CD4-positive, alpha-beta T cell (primary cell): ENCODE data around the gene MED27. TPM values are rescaled to one million over a fixed set of nuclear protein-coding genes. Genes with fewer than 3 reads are reported as not detected.

Experiments used
- ATAC-seq: fragments of 200-7000 bp; cut with Tn5 transposase; one replicate; pipeline ENCODE4 v1.10.0; 2022; ENCODE audit warnings: mild to moderate bottlenecking; ENCODE audit not compliant: poor library complexity
- CTCF ChIA-PET: fragments of 350-600 bp; sonication (Branson Sonifier 250); formaldehyde crosslinking; loops from one replicate; lab custom pipeline; 2021; ENCODE audit warnings: antibody characterized with exemption, inconsistent platforms; lab: Charles Lee
- POLR2A ChIA-PET: fragments of 350-600 bp; sonication (Branson Sonifier 250); formaldehyde crosslinking; loops from one replicate; lab custom pipeline; 2021; ENCODE audit warnings: antibody characterized with exemption, inconsistent platforms; lab: Charles Lee
- DNase-seq, 14 experiments: peaks; one replicate each; pipeline ENCODE4 v3.0.0-alpha.2; 2013 to 2020; ENCODE audit warnings: mixed read lengths in 2 of 14
- H3K27ac ChIP-seq, 2 donors: one replicate each; pipeline versions ENCODE4 v1.5.1 to v1.7.0; 2013; ENCODE audit warnings: low read length in 2 of 2, low read depth in 1 of 2, mild to moderate bottlenecking in 1 of 2
- H3K27me3 ChIP-seq, 2 experiments: 1 replicate in 1 of 2; 2 replicates in 1 of 2; pipeline versions ENCODE4 v1.6.1 to v1.7.0; 2013; ENCODE audit warnings: low read length in 2 of 2, control low read depth in 1 of 2, mild to moderate bottlenecking in 1 of 2, moderate library complexity in 1 of 2; ENCODE audit not compliant: insufficient read depth in 2 of 2, control insufficient read depth in 1 of 2
- H3K36me3 ChIP-seq: one replicate; pipeline ENCODE4 v1.6.1; 2013; ENCODE audit warnings: low read length, control low read depth; ENCODE audit not compliant: insufficient read depth
- H3K4me1 ChIP-seq: one replicate; pipeline ENCODE4 v1.6.1; 2013; ENCODE audit warnings: low read length, control low read depth; ENCODE audit not compliant: insufficient read depth
- H3K4me3 ChIP-seq: one replicate; pipeline ENCODE4 v1.5.1; 2013; ENCODE audit warnings: mild to moderate bottlenecking, low read length, moderate library complexity
- H3K9me3 ChIP-seq, 2 experiments: 1 replicate in 1 of 2; 2 replicates in 1 of 2; pipeline versions ENCODE4 v1.6.1 to v1.7.0; 2013; ENCODE audit warnings: low read length in 2 of 2, mild to moderate bottlenecking in 2 of 2, control low read depth in 1 of 2, moderate library complexity in 1 of 2; ENCODE audit not compliant: control insufficient read depth in 1 of 2, insufficient read depth in 1 of 2
- H3K27ac Mint-ChIP-seq: one replicate; pipeline ENCODE4 v1.8.0; 2020; ENCODE audit warnings: mixed read lengths
- H3K27me3 Mint-ChIP-seq: one replicate; pipeline ENCODE4 v1.8.0; 2021; ENCODE audit warnings: mixed read lengths
- H3K36me3 Mint-ChIP-seq: one replicate; pipeline ENCODE4 v1.8.0; 2021; ENCODE audit warnings: low read depth, mixed read lengths
- H3K4me1 Mint-ChIP-seq: one replicate; pipeline ENCODE4 v1.8.0; 2021; ENCODE audit warnings: low read depth, mixed read lengths
- H3K4me3 Mint-ChIP-seq: one replicate; pipeline ENCODE4 v1.8.0; 2020; ENCODE audit warnings: mild to moderate bottlenecking, mixed read lengths
- H3K9me3 Mint-ChIP-seq: one replicate; pipeline ENCODE4 v1.8.0; 2020; ENCODE audit warnings: mixed read lengths
- CTCF ChIP-seq: fragments of 200-600 bp; IDR thresholded peaks from one replicate; pipeline ENCODE4 v1.8.0; 2022; ENCODE audit warnings: antibody characterized with exemption, mild to moderate bottlenecking
- intact Hi-C, 2 experiments: fragments of 100-400 bp; cut with DNase I in 1 of 2; cut with micrococcal nuclease in 1 of 2; formaldehyde crosslinking; loops; one replicate each; pipeline versions ENCODE4 v1.15.1 to v1.9.0; 2023 to 2025; cut with DNase I, micrococcal nuclease
- total RNA-seq, 174 experiments: library from RNA in 2 of 174; stranded (reverse) in 2 of 174; gene quantifications; one replicate each; pipeline ENCODE4 v1.2.3 and lab custom pipeline; 2021 to 2026

The MED27 gene
- total RNA-seq, 2 experiments from 2014 or later: 15.0 to 17.4 TPM

- ChIA-PET POLR2A (no interaction called here), CTCF (no interaction called here)
- no peak overlapping the region for H3K4me3 ChIP-seq
- H3K36me3 ChIP-seq: no peaks in the 10 kb centered on the region
- H3K9me3 ChIP-seq: no peaks in the 10 kb centered on the region
- intact Hi-C loops: no loop called here
- TF ChIP-seq CTCF: no peak
- no peak overlapping the region for H3K27ac ChIP-seq
- no peak overlapping the region for H3K27ac Mint-ChIP-seq
- H3K9me3 Mint-ChIP-seq: no peaks in the 10 kb centered on the region
- no peaks in the 10 kb centered on the region for H3K4me1 ChIP-seq
- H3K27me3 ChIP-seq: peaks cover 4 to 10% of the 10 kb centered on the region in 2 experiments
- H3K4me1 Mint-ChIP-seq: no peaks in the 10 kb centered on the region
- H3K36me3 Mint-ChIP-seq: no peaks in the 10 kb centered on the region
- DNase-seq: no peak
- no peak overlapping the region for H3K4me3 Mint-ChIP-seq
- no peak for ATAC-seq
- peaks cover 42% of the 10 kb centered on the region for H3K27me3 Mint-ChIP-seq
Observed at GRCh38 chr9:131818089-131818488, 261.6 kb downstream of the MED27 start.

- no peaks in the 10 kb centered on the region for H3K4me1 Mint-ChIP-seq
- H3K27me3 Mint-ChIP-seq: peaks cover 46% of the 10 kb centered on the region
- no peak overlapping the region for H3K27ac Mint-ChIP-seq
- no peaks in the 10 kb centered on the region for H3K9me3 Mint-ChIP-seq
- intact Hi-C loops: no loop called here
- H3K4me3 Mint-ChIP-seq: no peak overlapping the region
- TF ChIP-seq CTCF: no peak
- no peaks in the 10 kb centered on the region for H3K9me3 ChIP-seq
- H3K27ac ChIP-seq: no peak overlapping the region
- DNase-seq: no peak
- CTCF ChIA-PET: no interaction called here
- H3K4me3 ChIP-seq: no peak overlapping the region
- POLR2A ChIA-PET: no interaction called here
- H3K36me3 Mint-ChIP-seq: no peaks in the 10 kb centered on the region
- peaks cover 5 to 10% of the 10 kb centered on the region in 2 experiments for H3K27me3 ChIP-seq
- no peaks in the 10 kb centered on the region for H3K36me3 ChIP-seq
- no peak for ATAC-seq
- no peaks in the 10 kb centered on the region for H3K4me1 ChIP-seq
Observed at GRCh38 chr9:131817627-131818026, 262.0 kb downstream of the MED27 start.

GRCh38 chr9:131817073-131817472 is 262.6 kb downstream of the MED27 start:
- no peaks in the 10 kb centered on the region for H3K4me1 ChIP-seq
- no peak overlapping the region for H3K4me3 Mint-ChIP-seq
- POLR2A ChIA-PET: no interaction called here
- intact Hi-C loops: no loop called here
- ATAC-seq (no peak), DNase-seq (no peak)
- no peaks in the 10 kb centered on the region for H3K36me3 ChIP-seq
- no peaks in the 10 kb centered on the region for H3K4me1 Mint-ChIP-seq
- H3K27ac ChIP-seq: no peak overlapping the region
- CTCF ChIA-PET: no interaction called here
- no peak overlapping the region for H3K4me3 ChIP-seq
- no peaks in the 10 kb centered on the region for H3K36me3 Mint-ChIP-seq
- H3K9me3 Mint-ChIP-seq: no peaks in the 10 kb centered on the region
- peaks cover 5 to 10% of the 10 kb centered on the region in 2 experiments for H3K27me3 ChIP-seq
- H3K27me3 Mint-ChIP-seq: peaks cover 47% of the 10 kb centered on the region
- H3K27ac Mint-ChIP-seq: no peak overlapping the region
- H3K9me3 ChIP-seq: no peaks in the 10 kb centered on the region
- TF ChIP-seq CTCF: no peak
